ENCODE results near the gene SHISA9. TPM values are rescaled to one million over a fixed set of nuclear protein-coding genes. Genes with fewer than 3 reads are reported as not detected.

SHISA9 gene
- polyA plus RNA-seq, 6 donors from 2014 or later: not detected

GRCh38 chr16:12976936-12977335 lies 75.5 kb downstream of the SHISA9 start:
- DNase-seq (no peak), ATAC-seq (ENCODE audit: low read depth in 2 of 2) (no peak)
- H3K4me1 Mint-ChIP-seq: no peaks in the 10 kb centered on the region
- no peaks in the 10 kb centered on the region for H3K27me3 Mint-ChIP-seq
- H3K4me3 Mint-ChIP-seq: no peak overlapping the region
- no peak overlapping the region for H3K27ac Mint-ChIP-seq
- no peaks in the 10 kb centered on the region for H3K36me3 Mint-ChIP-seq
- peaks cover 4 to 23% (median 14%) of the 10 kb centered on the region in 7 donors for H3K9me3 Mint-ChIP-seq

- Mint-ChIP-seq H3K27ac (no peak overlapping the region), H3K36me3 (no peaks in the 10 kb centered on the region), H3K4me3 (no peak overlapping the region), H3K27me3 (peaks cover 0 to 11% (median 5%) of the 10 kb centered on the region in 3 donors), H3K4me1 (no peaks in the 10 kb centered on the region), H3K9me3 (peaks cover 5 to 24% (median 13%) of the 10 kb centered on the region in 7 donors)
- ATAC-seq (ENCODE audit: low read depth in 2 of 2) (no peak), DNase-seq (no peak)
Observed at GRCh38 chr16:12985516-12985915, 84.1 kb downstream of the SHISA9 start.

- H3K9me3 Mint-ChIP-seq: peaks cover 0 to 9% (median 5%) of the 10 kb centered on the region in 7 donors
- no peaks in the 10 kb centered on the region for H3K36me3 Mint-ChIP-seq
- H3K4me1 Mint-ChIP-seq: no peaks in the 10 kb centered on the region
- peaks cover 0 to 6% (median 0%) of the 10 kb centered on the region in 3 donors for H3K27me3 Mint-ChIP-seq
- H3K27ac Mint-ChIP-seq: no peak overlapping the region
- ATAC-seq (ENCODE audit: low read depth in 2 of 2) (no peak), DNase-seq (no peak)
- H3K4me3 Mint-ChIP-seq: no peak overlapping the region
Observed at GRCh38 chr16:12988071-12988470, 86.7 kb downstream of the SHISA9 start.

GRCh38 chr16:12992066-12992465 lies 90.7 kb downstream of the SHISA9 start:
- no peak for DNase-seq

GRCh38 chr16:12994402-12994801 lies 93.0 kb downstream of the SHISA9 start:
- Mint-ChIP-seq H3K4me3 (no peak overlapping the region), H3K36me3 (no peaks in the 10 kb centered on the region), H3K9me3 (peaks cover 0 to 2% (median 0%) of the 10 kb centered on the region in 7 donors), H3K27ac (no peak overlapping the region), H3K27me3 (no peaks in the 10 kb centered on the region), H3K4me1 (no peaks in the 10 kb centered on the region)
- ATAC-seq (ENCODE audit: low read depth in 2 of 2) (no peak), DNase-seq (no peak)

More at GRCh38 chr16:12992066-12992465, 90.7 kb downstream of the SHISA9 start:
- H3K4me1 Mint-ChIP-seq: no peaks in the 10 kb centered on the region
- H3K27me3 Mint-ChIP-seq: peaks cover 0 to 2% (median 0%) of the 10 kb centered on the region in 3 donors
- ATAC-seq (ENCODE audit: low read depth in 2 of 2): no peak
- no peak overlapping the region for H3K27ac Mint-ChIP-seq
- no peaks in the 10 kb centered on the region for H3K36me3 Mint-ChIP-seq
- no peak overlapping the region for H3K4me3 Mint-ChIP-seq
- peaks cover 0 to 7% (median 3%) of the 10 kb centered on the region in 7 donors for H3K9me3 Mint-ChIP-seq

- no peak for ATAC-seq (ENCODE audit: low read depth in 2 of 2)
- Mint-ChIP-seq H3K4me1 (no peaks in the 10 kb centered on the region), H3K4me3 (no peak overlapping the region), H3K27ac (no peak overlapping the region), H3K9me3 (no peaks in the 10 kb centered on the region), H3K36me3 (no peaks in the 10 kb centered on the region), H3K27me3 (no peaks in the 10 kb centered on the region)
- DNase-seq: no peak
Observed at GRCh38 chr16:12995721-12996372, 94.4 kb downstream of the SHISA9 start.

- H3K4me3 Mint-ChIP-seq: no peak overlapping the region
- DNase-seq: no peak
- no peaks in the 10 kb centered on the region for H3K4me1 Mint-ChIP-seq
- peaks cover 0 to 11% (median 0%) of the 10 kb centered on the region in 3 donors for H3K27me3 Mint-ChIP-seq
- H3K36me3 Mint-ChIP-seq: no peaks in the 10 kb centered on the region
- H3K9me3 Mint-ChIP-seq: peaks cover 0 to 4% (median 0%) of the 10 kb centered on the region in 7 donors
- ATAC-seq (ENCODE audit: low read depth in 2 of 2): no peak
- H3K27ac Mint-ChIP-seq: no peak overlapping the region
Observed at GRCh38 chr16:12998361-12999085, 97.1 kb downstream of the SHISA9 start.

GRCh38 chr16:12999368-12999767 lies 98.0 kb downstream of the SHISA9 start:
- peaks cover 0 to 4% (median under 1%) of the 10 kb centered on the region in 7 donors for H3K9me3 Mint-ChIP-seq
- no peak for ATAC-seq (ENCODE audit: low read depth in 2 of 2)
- H3K4me3 Mint-ChIP-seq: no peak overlapping the region
- no peaks in the 10 kb centered on the region for H3K36me3 Mint-ChIP-seq
- H3K27ac Mint-ChIP-seq: no peak overlapping the region
- DNase-seq: no peak
- peaks cover 0 to 11% (median 4%) of the 10 kb centered on the region in 3 donors for H3K27me3 Mint-ChIP-seq
- no peaks in the 10 kb centered on the region for H3K4me1 Mint-ChIP-seq

- peaks cover 0 to 13% (median 2%) of the 10 kb centered on the region in 7 donors for H3K9me3 Mint-ChIP-seq
- ATAC-seq (ENCODE audit: low read depth in 2 of 2) (no peak), DNase-seq (no peak)
Observed at GRCh38 chr16:13005721-13006247, 104.4 kb downstream of the SHISA9 start.

GRCh38 chr16:13012601-13013000 lies 111.2 kb downstream of the SHISA9 start:
- Mint-ChIP-seq H3K4me3 (no peak overlapping the region), H3K4me1 (no peaks in the 10 kb centered on the region), H3K36me3 (no peaks in the 10 kb centered on the region), H3K27ac (no peak overlapping the region), H3K9me3 (peaks cover 0 to 3% (median 0%) of the 10 kb centered on the region in 7 donors), H3K27me3 (peaks cover 3 to 11% (median 7%) of the 10 kb centered on the region in 3 donors)
- no peak for DNase-seq
- no peak for ATAC-seq (ENCODE audit: low read depth in 2 of 2)

More at GRCh38 chr16:13005721-13006247, 104.4 kb downstream of the SHISA9 start:
- Mint-ChIP-seq H3K27me3 (peaks cover 0 to 11% (median 7%) of the 10 kb centered on the region in 3 donors), H3K36me3 (no peaks in the 10 kb centered on the region), H3K27ac (no peak overlapping the region), H3K4me1 (no peaks in the 10 kb centered on the region), H3K4me3 (no peak overlapping the region)

- Mint-ChIP-seq H3K4me3 (no peak overlapping the region), H3K4me1 (no peaks in the 10 kb centered on the region), H3K36me3 (no peaks in the 10 kb centered on the region), H3K9me3 (peaks cover 0 to under 1% (median 0%) of the 10 kb centered on the region in 7 donors), H3K27me3 (peaks cover 3 to 11% (median 9%) of the 10 kb centered on the region in 3 donors), H3K27ac (no peak overlapping the region)
- ATAC-seq (ENCODE audit: low read depth in 2 of 2) (no peak), DNase-seq (no peak)
Observed at GRCh38 chr16:13013043-13013442, 111.6 kb downstream of the SHISA9 start.

- Mint-ChIP-seq H3K27ac (no peak overlapping the region), H3K9me3 (peaks cover 0 to 4% (median 0%) of the 10 kb centered on the region in 7 donors), H3K4me1 (no peaks in the 10 kb centered on the region), H3K36me3 (no peaks in the 10 kb centered on the region), H3K4me3 (no peak overlapping the region), H3K27me3 (peaks cover 0 to 12% (median 11%) of the 10 kb centered on the region in 3 donors)
- ATAC-seq (ENCODE audit: low read depth in 2 of 2) (no peak), DNase-seq (no peak)
Observed at GRCh38 chr16:13014476-13014875, 113.1 kb downstream of the SHISA9 start.

- ATAC-seq (ENCODE audit: low read depth in 2 of 2) (no peak), DNase-seq (no peak)
- no peaks in the 10 kb centered on the region for H3K36me3 Mint-ChIP-seq
- no peak overlapping the region for H3K4me3 Mint-ChIP-seq
- no peak overlapping the region for H3K27ac Mint-ChIP-seq
- H3K27me3 Mint-ChIP-seq: peaks cover 0 to 11% (median 5%) of the 10 kb centered on the region in 3 donors
- H3K4me1 Mint-ChIP-seq: no peaks in the 10 kb centered on the region
- peaks cover 0 to 4% (median 2%) of the 10 kb centered on the region in 7 donors for H3K9me3 Mint-ChIP-seq
Observed at GRCh38 chr16:13018026-13018425, 116.6 kb downstream of the SHISA9 start.

Data from naive B cell (primary cell).